CD4-positive, alpha-beta T cell treated with Interleukin-17A for 4 hours (primary cell): ENCODE data around the gene VANGL1.
A peak's percentile ranks its signal among the peaks of the same experiment; 100 is the strongest.
"Not testable (repeated sequence)": the region's sequence is repeated elsewhere in the genome, so short reads cannot be mapped to it uniquely, and the experiment has no call there.

Source experiments
- DNase-seq: peaks from one replicate; pipeline ENCODE4 v3.0.0-alpha.2; 2020; ENCODE audit warnings: mixed read lengths

The VANGL1 gene

GRCh38 chr1:115641762-115642167 is at the start of gene VANGL1:
Gene VANGL1 (plus strand): TSS chr1:115641970. CDS start chr1:115651414, 9,444 bp downstream.
- peak; percentile 51 for DNase-seq

- DNase-seq: no peak
Observed at GRCh38 chr1:115592264-115592663, 49.5 kb upstream of the VANGL1 start.

GRCh38 chr1:115593365-115594259 is 48.2 kb upstream of the VANGL1 start:
- no peak for DNase-seq

- no peak for DNase-seq
Observed at GRCh38 chr1:115594600-115594999, 47.2 kb upstream of the VANGL1 start.

- DNase-seq: peak; percentile 64
Observed at GRCh38 chr1:115595279-115596079, 46.3 kb upstream of the VANGL1 start.

- DNase-seq: no peak
Observed at GRCh38 chr1:115596080-115596780, 45.5 kb upstream of the VANGL1 start.

GRCh38 chr1:115604508-115604907 is 37.3 kb upstream of the VANGL1 start:
- DNase-seq: no peak

- no peak for DNase-seq
Observed at GRCh38 chr1:115606305-115606704, 35.5 kb upstream of the VANGL1 start.

- no peak for DNase-seq
Observed at GRCh38 chr1:115609021-115609420, 32.7 kb upstream of the VANGL1 start.

GRCh38 chr1:115613767-115614166 is 28.0 kb upstream of the VANGL1 start:
- DNase-seq: no peak

GRCh38 chr1:115620453-115620852 is 21.3 kb upstream of the VANGL1 start:
- no peak for DNase-seq

GRCh38 chr1:115620950-115621349 is 20.8 kb upstream of the VANGL1 start:
- no peak for DNase-seq

- DNase-seq: no peak
Observed at GRCh38 chr1:115624859-115625258, 16.9 kb upstream of the VANGL1 start.

GRCh38 chr1:115630342-115630741 is 11.4 kb upstream of the VANGL1 start:
- DNase-seq: no peak

- no peak for DNase-seq
Observed at GRCh38 chr1:115632251-115633026, 9.3 kb upstream of the VANGL1 start.

GRCh38 chr1:115633606-115634005 is 8.2 kb upstream of the VANGL1 start:
- DNase-seq: not testable (repeated sequence)

- DNase-seq: not testable (repeated sequence)
Observed at GRCh38 chr1:115637247-115637646, 4.5 kb upstream of the VANGL1 start.

- DNase-seq: no peak
Observed at GRCh38 chr1:115640384-115640783, 1.4 kb upstream of the VANGL1 start.

- DNase-seq: peak; percentile 25
Observed at GRCh38 chr1:115642168-115643072, 650 bp downstream of the VANGL1 start.

GRCh38 chr1:115643225-115643624 is 1.5 kb downstream of the VANGL1 start:
- DNase-seq: no peak

GRCh38 chr1:115643666-115644065 is 1.9 kb downstream of the VANGL1 start:
- no peak for DNase-seq
